Measurements from ENCODE around the gene SPTBN1. TPM values are rescaled to one million over a fixed set of nuclear protein-coding genes. Genes with fewer than 3 reads are reported as not detected.

Gene SPTBN1
- total RNA-seq, 2 experiments from 2014 or later: 132 to 183 TPM

GRCh38 chr2:54529935-54530334, 73.8 kb downstream of the SPTBN1 start:
- intact Hi-C loops (cut with micrococcal nuclease; ENCODE audit: unreplicated experiment): loop anchor here (10.0 kb wide), 1 partner anchor 645 kb away; no protein-coding TSS in a partner anchor
- ChIA-PET CTCF (ENCODE audit: unreplicated experiment) (no interaction called here), POLR2A (interaction anchor here (0.5 to 1.1 kb wide), 3 partner anchors 12 to 586 kb away, joined by 3 to 5 read pairs (median 5); no protein-coding TSS in a partner anchor)

GRCh38 chr2:54531558-54531957, 75.4 kb downstream of the SPTBN1 start:
- no peaks in the 10 kb centered on the region for H3K9me2 ChIP-seq (ENCODE audit: insufficient read depth, low read length)
- no peaks in the 10 kb centered on the region for H3K36me3 ChIP-seq (ENCODE audit: insufficient read depth, low read length)
- H3K9me3 ChIP-seq (ENCODE audit: low read length): 0 out of 2 replicates have a peak, but pooled peaks cover 9% of the 10 kb centered on the region
- H3K4me1 ChIP-seq (ENCODE audit: insufficient read depth, low read length, poor library complexity, severe bottlenecking): peaks cover 18% of the 10 kb centered on the region
- intact Hi-C loops (cut with micrococcal nuclease; ENCODE audit: unreplicated experiment): no loop called here
- no peak overlapping the region for H3K4me3 ChIP-seq (ENCODE audit: low read depth, low read length, poor library complexity, severe bottlenecking)
- DNase-seq (ENCODE audit: low spot score): no peak
- H3K79me2 ChIP-seq (ENCODE audit: insufficient read depth, low read depth, low read length): no peaks in the 10 kb centered on the region
- no peak overlapping the region for H3K27ac ChIP-seq (ENCODE audit: low read depth, low read length, poor library complexity, severe bottlenecking)
- CTCF ChIA-PET (ENCODE audit: unreplicated experiment): no interaction called here
- POLR2A ChIA-PET: interaction anchor here (0.7 to 1.4 kb wide), 5 partner anchors 8 to 346 kb away, joined by 3 to 5 read pairs (median 3); no protein-coding TSS in a partner anchor
- H4K20me1 ChIP-seq (ENCODE audit: insufficient read depth, low read length): no peaks in the 10 kb centered on the region
- no peak overlapping the region for H2AFZ ChIP-seq (ENCODE audit: low read length)
- H3K4me2 ChIP-seq (ENCODE audit: low read length): no peak overlapping the region
- TF ChIP-seq CTCF (conservative IDR thresholded peaks at IDR 0.05; ENCODE audit: low read length): no peak
- no peak for TF ChIP-seq EZH2phosphoT487 (IDR thresholded peaks at IDR 0.05; ENCODE audit: borderline replicate concordance, low read depth, low read length)
- no TSS peak for BruUV-seq (replicated peaks)

More at GRCh38 chr2:54529935-54530334, 73.8 kb downstream of the SPTBN1 start:
- no peak overlapping the region for H2AFZ ChIP-seq (ENCODE audit: low read length)
- no peaks in the 10 kb centered on the region for H3K79me2 ChIP-seq (ENCODE audit: insufficient read depth, low read depth, low read length)
- no peaks in the 10 kb centered on the region for H3K9me2 ChIP-seq (ENCODE audit: insufficient read depth, low read length)
- H3K4me1 ChIP-seq (ENCODE audit: insufficient read depth, low read length, poor library complexity, severe bottlenecking): peaks cover 7% of the 10 kb centered on the region
- H3K36me3 ChIP-seq (ENCODE audit: insufficient read depth, low read length): no peaks in the 10 kb centered on the region
- no peaks in the 10 kb centered on the region for H4K20me1 ChIP-seq (ENCODE audit: insufficient read depth, low read length)
- DNase-seq (ENCODE audit: low spot score): no peak
- H3K9me3 ChIP-seq (ENCODE audit: low read length): no peaks in the 10 kb centered on the region
- H3K27ac ChIP-seq (ENCODE audit: low read depth, low read length, poor library complexity, severe bottlenecking): no peak overlapping the region
- BruUV-seq (replicated peaks): no TSS peak
- H3K4me3 ChIP-seq (ENCODE audit: low read depth, low read length, poor library complexity, severe bottlenecking): no peak overlapping the region
- no peak overlapping the region for H3K4me2 ChIP-seq (ENCODE audit: low read length)
- TF ChIP-seq CTCF (conservative IDR thresholded peaks at IDR 0.05; ENCODE audit: low read length) (no peak), EZH2phosphoT487 (IDR thresholded peaks at IDR 0.05; ENCODE audit: borderline replicate concordance, low read depth, low read length) (no peak)

GRCh38 chr2:54534221-54534620, 78.1 kb downstream of the SPTBN1 start:
- no peak for TF ChIP-seq CTCF (conservative IDR thresholded peaks at IDR 0.05; ENCODE audit: low read length)
- no peak for TF ChIP-seq EZH2phosphoT487 (IDR thresholded peaks at IDR 0.05; ENCODE audit: borderline replicate concordance, low read depth, low read length)
- CTCF ChIA-PET (ENCODE audit: unreplicated experiment): no interaction called here

More at GRCh38 chr2:54534221-54534620, 78.1 kb downstream of the SPTBN1 start:
- H3K4me2 ChIP-seq (ENCODE audit: low read length): no peak overlapping the region
- BruUV-seq (replicated peaks): no TSS peak
- POLR2A ChIA-PET: interaction anchor here (0.6 to 1.2 kb wide), 4 partner anchors 9 to 170 kb away, joined by 3 to 5 read pairs (median 3); no protein-coding TSS in a partner anchor
- no peaks in the 10 kb centered on the region for H3K79me2 ChIP-seq (ENCODE audit: insufficient read depth, low read depth, low read length)
- DNase-seq (ENCODE audit: low spot score): no peak
- H3K4me1 ChIP-seq (ENCODE audit: insufficient read depth, low read length, poor library complexity, severe bottlenecking): peaks cover 18% of the 10 kb centered on the region
- no peaks in the 10 kb centered on the region for H4K20me1 ChIP-seq (ENCODE audit: insufficient read depth, low read length)
- no peak overlapping the region for H3K27ac ChIP-seq (ENCODE audit: low read depth, low read length, poor library complexity, severe bottlenecking)
- 0 out of 2 replicates have a peak, but pooled peaks cover 14% of the 10 kb centered on the region for H3K9me3 ChIP-seq (ENCODE audit: low read length)
- H3K4me3 ChIP-seq (ENCODE audit: low read depth, low read length, poor library complexity, severe bottlenecking): no peak overlapping the region
- H3K36me3 ChIP-seq (ENCODE audit: insufficient read depth, low read length): no peaks in the 10 kb centered on the region
- intact Hi-C loops (cut with micrococcal nuclease; ENCODE audit: unreplicated experiment): no loop called here
- H2AFZ ChIP-seq (ENCODE audit: low read length): no peak overlapping the region
- no peaks in the 10 kb centered on the region for H3K9me2 ChIP-seq (ENCODE audit: insufficient read depth, low read length)

Measured in OCI-LY7 (cell line).